ENCODE measurements around the gene CLEC20A. TPM values are rescaled to one million over a fixed set of nuclear protein-coding genes. Genes with fewer than 3 reads are reported as not detected.
A peak's percentile ranks its signal among the peaks of the same experiment; 100 is the strongest.

CLEC20A gene
- total and polyA plus RNA-seq, 2 of the 8 experiments (the other 6 are each of a cell fraction or from before 2014, with no cell fraction given), result not detected

GRCh38 chr1:178495741-178496409 lies 889 bp downstream of the CLEC20A start:
- Histone ChIP-seq H4K5ac (ENCODE audit: insufficient read length, low read depth, low read length) (no peak overlapping the region), H2AK5ac (ENCODE audit: low read depth, low read length) (no peak overlapping the region), H3K27ac (ENCODE audit: low read depth, low read length) (no peak overlapping the region), H4K8ac (ENCODE audit: extremely low read depth, insufficient read depth, low read length) (no peak overlapping the region), H3K14ac (ENCODE audit: insufficient read length) (no peak overlapping the region), H3K79me2 (ENCODE audit: control insufficient read depth in 1 of 2, insufficient read depth in 2 of 2, low read length in 2 of 2) (no peaks in the 10 kb centered on the region), H2AFZ (ENCODE audit: low read length) (no peak overlapping the region), H3K4me3 (ENCODE audit: extremely low read depth in 1 of 4, insufficient read depth in 2 of 4, low read depth in 3 of 4, low read length in 4 of 4) (no peak overlapping the region), H3K4me2 (ENCODE audit: insufficient read depth in 1 of 2, low read depth in 2 of 2, low read length in 2 of 2) (no peak overlapping the region), H2BK15ac (ENCODE audit: low read length) (no peak overlapping the region), H3K36me3 (ENCODE audit: control insufficient read depth in 2 of 4, insufficient read depth in 4 of 4, low read length in 3 of 4) (no peaks in the 10 kb centered on the region), H3K23ac (ENCODE audit: insufficient read length) (no peak overlapping the region), H3K79me1 (ENCODE audit: low read depth, low read length) (no peaks in the 10 kb centered on the region), H3K56ac (replicated peaks; ENCODE audit: insufficient read length, low read depth, low read length) (no peak overlapping the region), H3K18ac (ENCODE audit: extremely low read depth, low read length) (no peak overlapping the region), H4K91ac (replicated peaks; ENCODE audit: insufficient read length, low read length) (no peak overlapping the region), H3K4me1 (replicated peaks in 1 of 4; ENCODE audit: control insufficient read depth in 3 of 4, insufficient read depth in 4 of 4, low read length in 3 of 4) (no peaks in the 10 kb centered on the region; a peak in 1 of 7 replicates), H3K9me3 (ENCODE audit: insufficient read depth in 2 of 2, low read depth in 1 of 2, low read length in 1 of 2) (no peaks in the 10 kb centered on the region), H3K27me3 (replicated peaks in 1 of 4; ENCODE audit: control insufficient read depth in 3 of 4, extremely low read depth in 1 of 4, insufficient read depth in 3 of 4, low read length in 3 of 4) (no peaks in the 10 kb centered on the region), H2BK120ac (replicated peaks; ENCODE audit: low read depth, low read length) (no peak overlapping the region), H2BK20ac (ENCODE audit: low read length) (no peak overlapping the region), H3K9ac (replicated peaks in 1 of 4; ENCODE audit: extremely low read depth in 1 of 4, low read depth in 3 of 4, low read length in 3 of 4) (no peak overlapping the region), H4K20me1 (replicated peaks in 1 of 2; ENCODE audit: control insufficient read depth in 1 of 2, insufficient read depth in 2 of 2, low read length in 2 of 2) (no peaks in the 10 kb centered on the region), H3K4ac (replicated peaks; ENCODE audit: insufficient read length, low read depth, low read length) (no peak overlapping the region), H3K23me2 (ENCODE audit: low read depth, low read length) (no peaks in the 10 kb centered on the region; the same call in 1 of the 2 replicates), H2BK12ac (ENCODE audit: low read depth, low read length) (no peak overlapping the region), H2BK5ac (ENCODE audit: low read depth, low read length) (no peak overlapping the region)
- peak in 1 of 2 experiments; percentile 34 for DNase-seq (ENCODE audit: low read depth in 1 of 2, low spot score in 2 of 2)
- ChIA-PET POLR2A (ENCODE audit: partially characterized antibody) (no interaction called here), CTCF (ENCODE audit: partially characterized antibody) (interaction anchor here (0.7 to 2.1 kb wide), 5 partner anchors 36 to 583 kb away, joined by 3 to 6 read pairs (median 3); no protein-coding TSS in a partner anchor)
- TF ChIP-seq BRCA1 (IDR thresholded peaks at IDR 0.05; ENCODE audit: low read depth, low read length) (no peak), CHD2 (IDR thresholded peaks at IDR 0.05; ENCODE audit: low read length) (no peak), SAP30 (IDR thresholded peaks at IDR 0.05; ENCODE audit: insufficient read depth, insufficient replicate concordance, low read length) (no peak), CREB1 (IDR thresholded peaks at IDR 0.05) (no peak), SIN3A (conservative IDR thresholded peaks at IDR 0.05 in 1 of 2, IDR thresholded peaks at IDR 0.05 in 1 of 2; ENCODE audit: low read depth in 1 of 2, low read length in 2 of 2) (no peak), RXRA (IDR thresholded peaks at IDR 0.05; ENCODE audit: insufficient read depth, low read depth, low read length) (no peak), SP2 (IDR thresholded peaks at IDR 0.05; ENCODE audit: low read length) (no peak), ZNF274 (IDR thresholded peaks at IDR 0.05; ENCODE audit: borderline replicate concordance, extremely low read depth, low read length) (no peak)
- FAIRE-seq, result no peak
- WGBS, 2 experiments (ENCODE audit: extremely low coverage in 1 of 2, insufficient coverage in 1 of 2, insufficient read length in 1 of 2, insufficient replicate concordance in 2 of 2, low coverage in 1 of 2, low lambda C conversion rate in 2 of 2, missing lambda C conversion rate in 1 of 2), result 92% methylated on average over 12 of the region's 16 CpGs; no CpG with 5 or more reads in 1 of the 2 experiments

Data from H1 (cell line).